Activated CD8-positive, alpha-beta T cell treated with anti-CD3 and anti-CD28 coated beads for 36 hours (primary cell): ENCODE results near the gene BANP. TPM values are rescaled to one million over a fixed set of nuclear protein-coding genes. Genes with fewer than 3 reads are reported as not detected.

ENCODE experiments used
- ATAC-seq: fragments of 200-7000 bp; cut with Tn5 transposase; one replicate; pipeline ENCODE4 v1.10.0; 2021; ENCODE audit warnings: mild to moderate bottlenecking, moderate library complexity
- CTCF ChIA-PET: fragments of 350-600 bp; sonication (Branson Sonifier 250); formaldehyde crosslinking; loops from one replicate; lab custom pipeline; 2021; ENCODE audit warnings: antibody characterized with exemption; lab: Charles Lee
- POLR2A ChIA-PET: fragments of 350-600 bp; sonication (Branson Sonifier 250); formaldehyde crosslinking; loops from one replicate; lab custom pipeline; 2021; ENCODE audit warnings: antibody characterized with exemption; lab: Charles Lee
- DNase-seq: peaks from one replicate; pipeline ENCODE4 v3.0.0-alpha.2; 2020
- H3K27ac Mint-ChIP-seq: one replicate; pipeline ENCODE4 v1.8.0; 2021; ENCODE audit warnings: mild to moderate bottlenecking, mixed read lengths
- H3K27me3 Mint-ChIP-seq: one replicate; pipeline ENCODE4 v1.8.0; 2021; ENCODE audit warnings: mixed read lengths
- H3K36me3 Mint-ChIP-seq: one replicate; pipeline ENCODE4 v1.8.0; 2021; ENCODE audit warnings: low read depth, mixed read lengths
- H3K4me1 Mint-ChIP-seq: one replicate; pipeline ENCODE4 v1.8.0; 2021; ENCODE audit warnings: low read depth, mixed read lengths
- H3K4me3 Mint-ChIP-seq: one replicate; pipeline ENCODE4 v1.8.0; 2021; ENCODE audit warnings: mild to moderate bottlenecking, moderate library complexity, mixed read lengths
- H3K9me3 Mint-ChIP-seq: one replicate; pipeline ENCODE4 v1.8.0; 2021; ENCODE audit warnings: mixed read lengths
- CTCF ChIP-seq: fragments of 200-600 bp; IDR thresholded peaks from one replicate; pipeline ENCODE4 v1.8.0; 2022; ENCODE audit warnings: antibody characterized with exemption, mild to moderate bottlenecking
- intact Hi-C: fragments of 100-400 bp; cut with micrococcal nuclease; formaldehyde crosslinking; loops from one replicate; pipeline ENCODE4 v1.10.0; 2022
- total RNA-seq, 2 experiments: library from RNA; stranded (reverse); gene quantifications; one replicate each; pipeline ENCODE4 v1.2.3, GENCODE V29; 2021

BANP gene
- total RNA-seq, 2 experiments from 2014 or later, result 32.1 to 36.1 TPM

GRCh38 chr16:87945351-87946042 is 5.7 kb upstream of the BANP start:
- intact Hi-C loops, result no loop called here
- H3K4me1 Mint-ChIP-seq, result peaks cover 19% of the 10 kb centered on the region
- DNase-seq (peak; percentile 55), ATAC-seq (peak; percentile 64)
- no peaks in the 10 kb centered on the region for H3K27me3 Mint-ChIP-seq
- TF ChIP-seq CTCF, result no peak
- no peaks in the 10 kb centered on the region for H3K36me3 Mint-ChIP-seq
- H3K4me3 Mint-ChIP-seq, result peak overlapping the region; percentile 54
- POLR2A ChIA-PET, result interaction anchor here (1.4 kb wide), 1 partner anchor 12 kb away, joined by 3 read pairs; no protein-coding TSS in a partner anchor
- H3K27ac Mint-ChIP-seq, result peak overlapping the region; percentile 55
- no peaks in the 10 kb centered on the region for H3K9me3 Mint-ChIP-seq
- CTCF ChIA-PET, result interaction anchor here (2.4 kb wide), 1 partner anchor 74 kb away, joined by 5 read pairs; no protein-coding TSS in a partner anchor

GRCh38 chr16:87946596-87947347 is 4.5 kb upstream of the BANP start:
- TF ChIP-seq CTCF, result no peak
- DNase-seq, result no peak
- Mint-ChIP-seq H3K36me3 (no peaks in the 10 kb centered on the region), H3K27ac (no peak overlapping the region), H3K9me3 (no peaks in the 10 kb centered on the region), H3K4me3 (no peak overlapping the region), H3K27me3 (no peaks in the 10 kb centered on the region), H3K4me1 (peaks cover 21% of the 10 kb centered on the region)
- CTCF ChIA-PET, result no interaction called here
- POLR2A ChIA-PET, result no interaction called here
- ATAC-seq, result no peak
- intact Hi-C loops, result no loop called here

DNA sequence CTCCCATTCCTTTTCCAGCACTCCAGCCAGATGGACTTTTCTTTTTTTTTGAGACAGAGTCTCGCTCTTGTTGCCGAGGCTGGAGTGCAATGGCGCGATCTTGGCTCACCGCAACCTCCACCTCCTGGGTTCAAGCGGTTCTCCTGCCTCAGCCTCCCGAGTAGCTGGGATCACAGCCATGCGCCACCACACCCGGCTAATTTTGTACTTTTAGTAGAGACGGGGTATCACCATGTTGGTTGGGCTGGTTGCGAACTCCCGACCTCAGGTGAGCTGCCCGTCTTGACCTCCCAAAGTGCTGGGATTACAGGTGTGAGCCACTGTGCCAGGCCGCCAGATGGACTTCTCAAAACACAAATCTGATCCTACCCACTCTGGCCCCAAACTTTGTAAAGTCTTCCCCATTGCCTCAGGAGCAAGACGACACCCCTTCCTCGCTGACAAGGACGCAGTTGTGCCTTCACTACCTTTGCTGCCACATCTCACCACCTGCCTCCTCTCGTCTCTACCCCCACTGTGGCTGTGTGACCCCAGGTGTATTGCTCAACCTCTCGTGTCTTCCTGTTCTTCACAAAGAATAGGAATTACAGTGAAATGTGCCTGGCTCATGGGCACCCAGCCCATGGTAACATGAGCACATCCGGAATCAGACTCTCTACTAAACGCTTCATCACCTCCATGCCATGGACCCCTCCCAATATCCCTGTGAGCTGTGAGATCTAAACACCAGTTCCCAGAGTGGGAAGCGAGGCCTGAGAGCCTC is 3.7 kb upstream of the BANP start:
- peaks cover 6% of the 10 kb centered on the region for H3K36me3 Mint-ChIP-seq
- ChIA-PET POLR2A (no interaction called here), CTCF (interaction anchor here (1.1 kb wide), 1 partner anchor 97 kb away, joined by 4 read pairs; no protein-coding TSS in a partner anchor)
- TF ChIP-seq CTCF, result no peak
- no peaks in the 10 kb centered on the region for H3K9me3 Mint-ChIP-seq
- H3K4me3 Mint-ChIP-seq, result peak overlapping the region; percentile 19
- intact Hi-C loops, result no loop called here
- DNase-seq, result no peak
- H3K27me3 Mint-ChIP-seq, result no peaks in the 10 kb centered on the region
- peaks cover 26% of the 10 kb centered on the region for H3K4me1 Mint-ChIP-seq
- H3K27ac Mint-ChIP-seq, result peak overlapping the region; percentile 88
- ATAC-seq, result no peak

- Mint-ChIP-seq H3K36me3 (peaks cover 8% of the 10 kb centered on the region), H3K9me3 (no peaks in the 10 kb centered on the region), H3K27me3 (no peaks in the 10 kb centered on the region), H3K4me3 (peak overlapping the region; percentile 19), H3K4me1 (peaks cover 29% of the 10 kb centered on the region), H3K27ac (peak overlapping the region; percentile 88)
- ChIA-PET POLR2A (interaction anchor here (1.0 kb wide), 1 partner anchor 74 kb away, joined by 3 read pairs; no protein-coding TSS in a partner anchor), CTCF (interaction anchor here (0.9 to 1.3 kb wide), 5 partner anchors 9 to 169 kb away, joined by 3 to 4 read pairs (median 4); no protein-coding TSS in a partner anchor)
- no peak for TF ChIP-seq CTCF
- peak; percentile 41 for DNase-seq
- ATAC-seq, result no peak
- intact Hi-C loops, result no loop called here
Observed at GRCh38 chr16:87948119-87948545, 3.1 kb upstream of the BANP start.
